K562 (cell line): ENCODE data around the gene MACROD2.

Experiments used
- C11orf30 ChIP-seq: fragments of 450-650 bp; IDR thresholded peaks from 2 replicates; pipeline ENCODE4 v1.6.1; 2016; ENCODE audit warnings: low read depth, mild to moderate bottlenecking
- CHCHD3 ChIP-seq: fragments of 250-450 bp; sonication (Bioruptor Pico); IDR thresholded peaks from 2 replicates; pipeline ENCODE4 v2.1.2; 2022; ENCODE audit warnings: mild to moderate bottlenecking
- E4F1 ChIP-seq: fragments of 250-450 bp; sonication (Bioruptor Pico); IDR thresholded peaks from 2 replicates; pipeline ENCODE4 v1.5.0; 2021; ENCODE audit warnings: mild to moderate bottlenecking, borderline replicate concordance
- EZH2 ChIP-seq: IDR thresholded peaks from 2 replicates; pipeline ENCODE4 v1.6.1; 2012; ENCODE audit warnings: low read depth, mild to moderate bottlenecking, inconsistent platforms, low read length, borderline replicate concordance
- PHB ChIP-seq: fragments of 250-450 bp; sonication (Bioruptor Pico); IDR thresholded peaks from 2 replicates; pipeline ENCODE4 v1.5.0; 2021
- PKNOX1 ChIP-seq: fragments of 450-650 bp; IDR thresholded peaks from 2 replicates; pipeline ENCODE4 v1.6.1; 2016
- ZNF512 ChIP-seq: IDR thresholded peaks from 2 replicates; pipeline ENCODE4 v1.6.1; 2016; ENCODE audit warnings: missing genetic modification characterization, missing compliant biosample characterization

GRCh38 chr20:14634665-14635064 is 639.3 kb downstream of the MACROD2 start:
- no peak for TF ChIP-seq PKNOX1
- TF ChIP-seq C11orf30 = no peak
- TF ChIP-seq PHB = no peak
- TF ChIP-seq ZNF512 = no peak
- no peak for TF ChIP-seq EZH2
- TF ChIP-seq E4F1 (CRISPR knock-in tag) = no peak
- no peak for TF ChIP-seq CHCHD3
